SKM-1 (cell line): ENCODE data around the gene RORC.
"Not testable (repeated sequence)": the region's sequence is repeated elsewhere in the genome, so short reads cannot be mapped to it uniquely, and the experiment has no call there.

Source experiments
- DNase-seq: peaks from one replicate; lab custom pipeline; 2025; ENCODE audit not compliant: unreplicated experiment; lab: John Stamatoyannopoulos, UW

RORC gene

GRCh38 chr1:151776665-151777062 lies 54.9 kb downstream of the RORC start:
- no peak for DNase-seq

GRCh38 chr1:151775894-151776664 lies 55.5 kb downstream of the RORC start:
- no peak for DNase-seq

- DNase-seq: no peak
These were observed 57.2 kb downstream of the RORC start for GRCh38 chr1:151774256-151774922.

- no peak for DNase-seq
These were observed 57.9 kb downstream of the RORC start for GRCh38 chr1:151773702-151774101.

GRCh38 chr1:151769270-151769669 lies 62.3 kb downstream of the RORC start:
- not testable (repeated sequence) for DNase-seq

GRCh38 chr1:151768351-151769066 lies 63.1 kb downstream of the RORC start:
- not testable (repeated sequence) for DNase-seq

GRCh38 chr1:151763990-151764389 lies 67.6 kb downstream of the RORC start:
- DNase-seq: no peak

GRCh38 chr1:151762941-151763921 lies 68.4 kb downstream of the RORC start, which contains the start of gene MRPL9:
Gene MRPL9 (minus strand): TSS chr1:151763496. CDS start chr1:151763479, 17 bp downstream.
- DNase-seq: peak; percentile 86

GRCh38 chr1:151760597-151761385 lies 70.8 kb downstream of the RORC start:
- DNase-seq: no peak

- DNase-seq: no peak
These were observed 72.4 kb downstream of the RORC start for GRCh38 chr1:151759241-151759640.

- DNase-seq: no peak
These were observed 75.3 kb downstream of the RORC start for GRCh38 chr1:151756291-151756690.
